ENCODE results near the gene MYO1C.

Gene MYO1C

DNA sequence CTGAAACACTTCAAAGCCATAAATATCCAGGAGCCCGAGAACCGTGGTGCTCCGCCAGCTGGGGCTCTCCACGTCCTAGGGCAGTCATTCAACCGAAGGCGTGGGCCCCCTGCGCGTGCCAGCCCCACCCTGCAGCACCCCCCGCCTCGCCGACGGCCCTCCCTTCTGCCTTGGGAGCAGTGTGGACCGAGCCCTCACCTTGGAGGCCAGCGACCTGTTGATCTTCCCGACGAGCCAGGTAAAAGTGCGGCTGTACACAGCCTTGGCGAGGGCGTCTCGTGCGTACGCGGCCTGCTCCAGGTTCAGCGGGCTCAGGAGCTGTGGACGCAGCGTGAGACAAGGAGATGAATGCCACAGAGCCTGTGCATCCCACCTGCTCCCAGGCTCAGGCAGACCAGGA is 14.1 kb downstream of the MYO1C start:
- Histone ChIP-seq H3K9me3 (ENCODE audit: insufficient read depth, low read length) (no peaks in the 10 kb centered on the region), H3K9me2 (replicated peaks; ENCODE audit: insufficient read depth, low read length) (no peaks in the 10 kb centered on the region), H2AFZ (ENCODE audit: low read depth, low read length, severe bottlenecking) (no peak overlapping the region), H3K27me3 (ENCODE audit: low read length) (no peaks in the 10 kb centered on the region), H3F3A (ENCODE audit: insufficient read depth) (no peaks in the 10 kb centered on the region), H3K27ac (ENCODE audit: low read depth, low read length) (no peak overlapping the region), H3K9ac (ENCODE audit: low read length) (no peak overlapping the region), H3K4me2 (ENCODE audit: low read depth, low read length, poor library complexity, severe bottlenecking) (no peak overlapping the region), H3K36me3 (ENCODE audit: low read length) (no peaks in the 10 kb centered on the region), H3K79me2 (ENCODE audit: insufficient read depth, low read length) (no peaks in the 10 kb centered on the region), H4K20me1 (ENCODE audit: low read depth, low read length) (no peaks in the 10 kb centered on the region), H3K4me3 (ENCODE audit: insufficient read depth, low read length, poor library complexity, severe bottlenecking) (no peak overlapping the region)
- TF ChIP-seq EZH2phosphoT487 (conservative IDR thresholded peaks at IDR 0.05; ENCODE audit: low read length) = no peak
- TF ChIP-seq, protein P1, sequence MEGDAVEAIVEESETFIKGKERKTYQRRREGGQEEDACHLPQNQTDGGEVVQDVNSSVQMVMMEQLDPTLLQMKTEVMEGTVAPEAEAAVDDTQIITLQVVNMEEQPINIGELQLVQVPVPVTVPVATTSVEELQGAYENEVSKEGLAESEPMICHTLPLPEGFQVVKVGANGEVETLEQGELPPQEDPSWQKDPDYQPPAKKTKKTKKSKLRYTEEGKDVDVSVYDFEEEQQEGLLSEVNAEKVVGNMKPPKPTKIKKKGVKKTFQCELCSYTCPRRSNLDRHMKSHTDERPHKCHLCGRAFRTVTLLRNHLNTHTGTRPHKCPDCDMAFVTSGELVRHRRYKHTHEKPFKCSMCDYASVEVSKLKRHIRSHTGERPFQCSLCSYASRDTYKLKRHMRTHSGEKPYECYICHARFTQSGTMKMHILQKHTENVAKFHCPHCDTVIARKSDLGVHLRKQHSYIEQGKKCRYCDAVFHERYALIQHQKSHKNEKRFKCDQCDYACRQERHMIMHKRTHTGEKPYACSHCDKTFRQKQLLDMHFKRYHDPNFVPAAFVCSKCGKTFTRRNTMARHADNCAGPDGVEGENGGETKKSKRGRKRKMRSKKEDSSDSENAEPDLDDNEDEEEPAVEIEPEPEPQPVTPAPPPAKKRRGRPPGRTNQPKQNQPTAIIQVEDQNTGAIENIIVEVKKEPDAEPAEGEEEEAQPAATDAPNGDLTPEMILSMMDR (IDR thresholded peaks at IDR 0.05; ENCODE audit: insufficient read depth, low read length, poor library complexity, severe bottlenecking) = no peak

DNA sequence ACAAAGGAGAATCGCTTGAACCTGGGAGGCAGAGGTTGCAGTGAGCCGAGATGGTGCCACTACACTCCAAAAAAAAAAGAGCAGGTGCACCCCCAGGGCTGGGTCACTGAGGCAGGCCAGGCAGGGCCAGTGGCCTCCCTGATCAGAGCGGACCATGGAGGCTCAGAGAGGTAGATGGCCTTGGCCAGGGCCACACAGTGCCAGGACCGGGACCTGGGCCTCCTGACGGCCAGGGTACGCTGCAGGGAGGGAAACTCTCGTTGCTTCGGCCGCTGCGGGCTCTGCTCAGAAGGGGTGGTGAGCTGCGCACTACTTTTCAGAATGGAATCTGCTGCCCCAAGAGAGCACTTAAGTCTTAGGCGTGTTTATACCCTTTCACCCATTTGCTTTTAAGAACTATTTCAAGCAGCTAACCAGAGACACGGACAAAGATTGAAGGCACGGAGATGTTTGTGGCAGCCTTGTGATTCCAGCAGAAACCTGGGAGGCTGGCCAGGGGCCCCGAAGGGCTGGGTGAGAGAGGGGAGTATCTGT is 17.1 kb downstream of the MYO1C start:
- no peaks in the 10 kb centered on the region for H3F3A ChIP-seq (ENCODE audit: insufficient read depth)
- no peaks in the 10 kb centered on the region for H3K27me3 ChIP-seq (ENCODE audit: low read length)
- TF ChIP-seq EZH2phosphoT487 (conservative IDR thresholded peaks at IDR 0.05; ENCODE audit: low read length) = no peak
- TF ChIP-seq, protein P1 (IDR thresholded peaks at IDR 0.05; ENCODE audit: insufficient read depth, low read length, poor library complexity, severe bottlenecking) = no peak
- H3K4me2 ChIP-seq (ENCODE audit: low read depth, low read length, poor library complexity, severe bottlenecking) = no peak overlapping the region
- H3K4me3 ChIP-seq (ENCODE audit: insufficient read depth, low read length, poor library complexity, severe bottlenecking) = no peak overlapping the region
- H3K9me2 ChIP-seq (replicated peaks; ENCODE audit: insufficient read depth, low read length) = no peaks in the 10 kb centered on the region
- no peaks in the 10 kb centered on the region for H4K20me1 ChIP-seq (ENCODE audit: low read depth, low read length)
- no peak overlapping the region for H3K9ac ChIP-seq (ENCODE audit: low read length)
- H2AFZ ChIP-seq (ENCODE audit: low read depth, low read length, severe bottlenecking) = no peak overlapping the region
- no peak overlapping the region for H3K27ac ChIP-seq (ENCODE audit: low read depth, low read length)
- no peaks in the 10 kb centered on the region for H3K79me2 ChIP-seq (ENCODE audit: insufficient read depth, low read length)
- H3K36me3 ChIP-seq (ENCODE audit: low read length) = no peaks in the 10 kb centered on the region
- H3K9me3 ChIP-seq (ENCODE audit: insufficient read depth, low read length) = no peaks in the 10 kb centered on the region

DNA sequence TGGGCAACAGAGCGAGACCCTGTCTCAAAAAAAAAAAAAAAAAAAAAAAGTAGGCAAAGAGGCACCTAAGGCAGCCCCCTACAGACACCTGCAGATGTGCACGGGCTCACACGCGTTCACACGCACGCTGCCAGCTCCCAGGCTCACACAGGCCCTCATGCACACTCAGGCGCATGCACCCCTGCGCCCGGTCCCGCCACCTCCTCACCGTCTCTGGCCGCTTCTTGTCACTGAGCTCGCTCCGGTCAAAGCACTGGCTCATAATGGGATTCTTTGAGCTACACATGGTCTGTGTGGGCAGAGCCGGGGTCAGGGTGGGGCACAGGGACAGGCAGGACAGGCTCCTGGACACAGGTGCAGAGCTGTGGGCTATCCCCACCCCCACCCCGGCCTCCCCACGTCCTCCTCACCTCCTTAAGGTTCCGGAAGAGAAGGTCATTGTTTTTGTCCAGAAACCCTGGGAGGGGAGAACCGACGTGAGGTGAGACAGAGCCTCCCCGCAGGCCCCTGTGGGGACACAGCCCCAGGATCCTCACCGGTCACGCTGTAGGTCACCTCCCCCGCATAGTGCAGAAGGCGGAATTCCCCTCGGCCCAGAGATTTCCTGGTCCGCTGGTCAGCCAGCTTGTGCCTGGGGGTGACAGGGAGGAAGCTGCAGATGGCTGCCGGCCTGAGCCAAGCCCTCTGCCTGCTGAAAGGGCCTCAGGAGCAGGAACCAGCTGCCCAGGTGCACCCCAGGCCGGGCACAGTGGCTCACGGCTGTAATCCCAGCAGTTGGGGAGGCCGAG is 17.9 kb downstream of the MYO1C start:
- Histone ChIP-seq H3K27me3 (ENCODE audit: low read length) (no peaks in the 10 kb centered on the region), H3K79me2 (ENCODE audit: insufficient read depth, low read length) (no peaks in the 10 kb centered on the region), H3K9me2 (replicated peaks; ENCODE audit: insufficient read depth, low read length) (no peaks in the 10 kb centered on the region), H3K27ac (ENCODE audit: low read depth, low read length) (no peak overlapping the region), H2AFZ (ENCODE audit: low read depth, low read length, severe bottlenecking) (no peak overlapping the region), H3K4me3 (ENCODE audit: insufficient read depth, low read length, poor library complexity, severe bottlenecking) (no peak overlapping the region), H4K20me1 (ENCODE audit: low read depth, low read length) (no peaks in the 10 kb centered on the region), H3K9ac (ENCODE audit: low read length) (no peak overlapping the region), H3K4me2 (ENCODE audit: low read depth, low read length, poor library complexity, severe bottlenecking) (no peak overlapping the region), H3K36me3 (ENCODE audit: low read length) (no peaks in the 10 kb centered on the region), H3F3A (ENCODE audit: insufficient read depth) (no peaks in the 10 kb centered on the region), H3K9me3 (ENCODE audit: insufficient read depth, low read length) (no peaks in the 10 kb centered on the region)
- TF ChIP-seq, protein P1 (IDR thresholded peaks at IDR 0.05; ENCODE audit: insufficient read depth, low read length, poor library complexity, severe bottlenecking) = no peak
- no peak for TF ChIP-seq EZH2phosphoT487 (conservative IDR thresholded peaks at IDR 0.05; ENCODE audit: low read length)
